ENCODE data around the gene TTC23.

The TTC23 gene

GRCh38 chr15:99165020-99165790 is 84.2 kb downstream of the TTC23 start:
- no peaks in the 10 kb centered on the region for H3K4me1 ChIP-seq (ENCODE audit: insufficient read depth, poor library complexity, severe bottlenecking)
- H3K9me3 ChIP-seq (ENCODE audit: severe bottlenecking) = no peaks in the 10 kb centered on the region
- H3K36me3 ChIP-seq (ENCODE audit: low read depth) = peaks cover 29% of the 10 kb centered on the region
- H3K27me3 ChIP-seq (ENCODE audit: insufficient read depth, poor library complexity, severe bottlenecking) = no peaks in the 10 kb centered on the region
- TF ChIP-seq, protein P1, sequence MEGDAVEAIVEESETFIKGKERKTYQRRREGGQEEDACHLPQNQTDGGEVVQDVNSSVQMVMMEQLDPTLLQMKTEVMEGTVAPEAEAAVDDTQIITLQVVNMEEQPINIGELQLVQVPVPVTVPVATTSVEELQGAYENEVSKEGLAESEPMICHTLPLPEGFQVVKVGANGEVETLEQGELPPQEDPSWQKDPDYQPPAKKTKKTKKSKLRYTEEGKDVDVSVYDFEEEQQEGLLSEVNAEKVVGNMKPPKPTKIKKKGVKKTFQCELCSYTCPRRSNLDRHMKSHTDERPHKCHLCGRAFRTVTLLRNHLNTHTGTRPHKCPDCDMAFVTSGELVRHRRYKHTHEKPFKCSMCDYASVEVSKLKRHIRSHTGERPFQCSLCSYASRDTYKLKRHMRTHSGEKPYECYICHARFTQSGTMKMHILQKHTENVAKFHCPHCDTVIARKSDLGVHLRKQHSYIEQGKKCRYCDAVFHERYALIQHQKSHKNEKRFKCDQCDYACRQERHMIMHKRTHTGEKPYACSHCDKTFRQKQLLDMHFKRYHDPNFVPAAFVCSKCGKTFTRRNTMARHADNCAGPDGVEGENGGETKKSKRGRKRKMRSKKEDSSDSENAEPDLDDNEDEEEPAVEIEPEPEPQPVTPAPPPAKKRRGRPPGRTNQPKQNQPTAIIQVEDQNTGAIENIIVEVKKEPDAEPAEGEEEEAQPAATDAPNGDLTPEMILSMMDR (IDR thresholded peaks at IDR 0.05; ENCODE audit: poor library complexity, severe bottlenecking) = no peak
- no peak overlapping the region for H3K4me3 ChIP-seq (ENCODE audit: severe bottlenecking)
- no peak for DNase-seq (ENCODE audit: low spot score)
- H3K27ac ChIP-seq (ENCODE audit: poor library complexity, severe bottlenecking) = no peak overlapping the region
- ATAC-seq (ENCODE audit: low read depth) = no peak

DNA sequence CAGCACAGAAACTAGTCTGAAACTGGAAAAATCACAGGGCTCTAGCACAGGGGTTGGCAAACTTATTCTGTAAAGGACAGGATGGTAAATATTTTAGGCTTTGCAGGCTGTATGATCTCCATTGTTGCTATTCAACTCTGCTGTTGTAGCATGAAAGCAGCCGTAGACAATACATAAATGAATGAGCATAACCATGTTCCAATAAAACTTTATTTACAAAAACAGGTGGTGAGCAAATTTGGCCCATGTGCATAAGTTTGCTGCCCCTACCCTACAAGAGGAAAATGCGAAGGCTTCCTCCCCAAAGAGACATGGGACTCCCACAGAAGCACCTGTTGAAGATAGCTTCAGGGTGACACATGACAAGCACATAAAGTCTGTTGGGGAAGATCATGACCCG is 85.3 kb downstream of the TTC23 start:
- Histone ChIP-seq H3K4me3 (ENCODE audit: severe bottlenecking) (no peak overlapping the region), H3K27me3 (ENCODE audit: insufficient read depth, poor library complexity, severe bottlenecking) (no peaks in the 10 kb centered on the region), H3K27ac (ENCODE audit: poor library complexity, severe bottlenecking) (no peak overlapping the region), H3K36me3 (ENCODE audit: low read depth) (peaks cover 25% of the 10 kb centered on the region), H3K4me1 (ENCODE audit: insufficient read depth, poor library complexity, severe bottlenecking) (no peaks in the 10 kb centered on the region), H3K9me3 (ENCODE audit: severe bottlenecking) (no peaks in the 10 kb centered on the region)
- TF ChIP-seq, protein P1 (IDR thresholded peaks at IDR 0.05; ENCODE audit: poor library complexity, severe bottlenecking) = no peak
- ATAC-seq (ENCODE audit: low read depth) (no peak), DNase-seq (ENCODE audit: low spot score) (no peak)

GRCh38 chr15:99163271-99164062 is 85.9 kb downstream of the TTC23 start:
- DNase-seq (ENCODE audit: low spot score) (no peak), ATAC-seq (ENCODE audit: low read depth) (no peak)
- Histone ChIP-seq H3K36me3 (ENCODE audit: low read depth) (peaks cover 25% of the 10 kb centered on the region), H3K9me3 (ENCODE audit: severe bottlenecking) (no peaks in the 10 kb centered on the region), H3K27me3 (ENCODE audit: insufficient read depth, poor library complexity, severe bottlenecking) (no peaks in the 10 kb centered on the region), H3K4me3 (ENCODE audit: severe bottlenecking) (no peak overlapping the region), H3K27ac (ENCODE audit: poor library complexity, severe bottlenecking) (no peak overlapping the region), H3K4me1 (ENCODE audit: insufficient read depth, poor library complexity, severe bottlenecking) (no peaks in the 10 kb centered on the region)
- TF ChIP-seq, protein P1 (IDR thresholded peaks at IDR 0.05; ENCODE audit: poor library complexity, severe bottlenecking) = no peak

- no peak for DNase-seq (ENCODE audit: low spot score)
- TF ChIP-seq, protein P1 (IDR thresholded peaks at IDR 0.05; ENCODE audit: poor library complexity, severe bottlenecking) = no peak
- H3K4me1 ChIP-seq (ENCODE audit: insufficient read depth, poor library complexity, severe bottlenecking) = peaks cover 10% of the 10 kb centered on the region
- no peak overlapping the region for H3K4me3 ChIP-seq (ENCODE audit: severe bottlenecking)
- ATAC-seq (ENCODE audit: low read depth) = no peak
- no peak overlapping the region for H3K27ac ChIP-seq (ENCODE audit: poor library complexity, severe bottlenecking)
- H3K27me3 ChIP-seq (ENCODE audit: insufficient read depth, poor library complexity, severe bottlenecking) = no peaks in the 10 kb centered on the region
- peaks cover 38% of the 10 kb centered on the region for H3K36me3 ChIP-seq (ENCODE audit: low read depth)
- H3K9me3 ChIP-seq (ENCODE audit: severe bottlenecking) = no peaks in the 10 kb centered on the region
Observed at GRCh38 chr15:99158626-99159412, 90.6 kb downstream of the TTC23 start.
